Hepatocyte (in vitro differentiated cells): ENCODE measurements around the gene SPESP1. TPM values are rescaled to one million over a fixed set of nuclear protein-coding genes. Genes with fewer than 3 reads are reported as not detected.
A peak's percentile ranks its signal among the peaks of the same experiment; 100 is the strongest.

Source experiments
- DNase-seq: peaks from one replicate; pipeline ENCODE4 v3.0.0-alpha.2; 2016; ENCODE audit warnings: low spot score
- H2AFZ ChIP-seq: fragments of 200-600 bp; sonication (generic); 2 replicates; pipeline ENCODE4 v1.6.0; 2016; ENCODE audit warnings: antibody characterized with exemption, mild to moderate bottlenecking
- H3K27ac ChIP-seq: fragments of 200-600 bp; sonication (generic); 2 replicates; pipeline ENCODE4 v1.5.1; 2016; ENCODE audit warnings: mild to moderate bottlenecking
- H3K27me3 ChIP-seq: fragments of 200-600 bp; sonication (generic); 2 replicates; pipeline ENCODE4 v1.6.1; 2016
- H3K36me3 ChIP-seq: fragments of 200-600 bp; sonication (generic); replicated peaks from 2 replicates; pipeline ENCODE4 v1.5.1; 2016; ENCODE audit warnings: low read depth; ENCODE audit not compliant: insufficient read depth
- H3K4me1 ChIP-seq: fragments of 200-600 bp; sonication (generic); 2 replicates; pipeline ENCODE4 v1.5.1; 2016; ENCODE audit warnings: mild to moderate bottlenecking, moderate library complexity; ENCODE audit not compliant: insufficient read depth
- H3K4me2 ChIP-seq: fragments of 200-600 bp; sonication (generic); 2 replicates; pipeline ENCODE4 v1.6.0; 2016
- H3K4me3 ChIP-seq: fragments of 200-600 bp; sonication (generic); 2 replicates; pipeline ENCODE4 v1.5.1; 2016; ENCODE audit warnings: mild to moderate bottlenecking
- H3K79me2 ChIP-seq: fragments of 200-600 bp; sonication (generic); 2 replicates; pipeline ENCODE4 v1.6.0; 2017; ENCODE audit warnings: mild to moderate bottlenecking
- H3K9me2 ChIP-seq: fragments of 200-600 bp; sonication (generic); replicated peaks from 2 replicates; pipeline ENCODE4 v1.6.0; 2017; ENCODE audit warnings: mild to moderate bottlenecking; ENCODE audit not compliant: insufficient read depth
- H3K9me3 ChIP-seq: fragments of 200-600 bp; sonication (generic); 2 replicates; pipeline ENCODE4 v1.5.1; 2016; ENCODE audit warnings: low read depth, mild to moderate bottlenecking
- H4K20me1 ChIP-seq: fragments of 200-600 bp; sonication (generic); 2 replicates; pipeline ENCODE4 v1.6.0; 2016; ENCODE audit warnings: mild to moderate bottlenecking; ENCODE audit not compliant: insufficient read depth, poor library complexity, severe bottlenecking
- CTCF ChIP-seq: fragments of 200-600 bp; sonication (generic); IDR thresholded peaks from 2 replicates; pipeline ENCODE4 v1.5.1; 2016; ENCODE audit warnings: antibody characterized with exemption, mild to moderate bottlenecking; ENCODE audit not compliant: poor library complexity
- EZH2 ChIP-seq: fragments of 200-600 bp; sonication (generic); IDR thresholded peaks from 2 replicates; pipeline ENCODE4 v1.6.1; 2016; ENCODE audit warnings: antibody characterized with exemption, mild to moderate bottlenecking, borderline replicate concordance
- EZH2phosphoT487 ChIP-seq: fragments of 200-600 bp; sonication (generic); IDR thresholded peaks from one replicate; pipeline ENCODE4 v1.6.1; 2018; ENCODE audit warnings: antibody characterized with exemption, mild to moderate bottlenecking, low read depth, moderate library complexity; ENCODE audit not compliant: unreplicated experiment, severe bottlenecking
- WGBS: methylation state at CpG from one replicate; pipeline ENCODE4 v1.1.6; 2016; ENCODE audit warnings: low lambda C conversion rate; ENCODE audit errors: missing lambda C conversion rate; 5-methylcytosine and 5-hydroxymethylcytosine counted together
- polyA plus RNA-seq: library from polyadenylated mRNA; unstranded; fragments of >200 nt; fragmentation: Nextera tagmentation; extraction: Ambion mirVana; gene quantifications from 2 replicates; pipeline ENCODE4 v1.2.1, GENCODE V29; 2016
- total RNA-seq: library from RNA; depleted of rRNA; stranded (reverse); fragments of >200 nt; gene quantifications from 2 replicates; pipeline ENCODE4 v1.2.3, GENCODE V29; 2014

SPESP1 gene
- total and polyA plus RNA-seq, 2 experiments from 2014 or later: not detected

DNA sequence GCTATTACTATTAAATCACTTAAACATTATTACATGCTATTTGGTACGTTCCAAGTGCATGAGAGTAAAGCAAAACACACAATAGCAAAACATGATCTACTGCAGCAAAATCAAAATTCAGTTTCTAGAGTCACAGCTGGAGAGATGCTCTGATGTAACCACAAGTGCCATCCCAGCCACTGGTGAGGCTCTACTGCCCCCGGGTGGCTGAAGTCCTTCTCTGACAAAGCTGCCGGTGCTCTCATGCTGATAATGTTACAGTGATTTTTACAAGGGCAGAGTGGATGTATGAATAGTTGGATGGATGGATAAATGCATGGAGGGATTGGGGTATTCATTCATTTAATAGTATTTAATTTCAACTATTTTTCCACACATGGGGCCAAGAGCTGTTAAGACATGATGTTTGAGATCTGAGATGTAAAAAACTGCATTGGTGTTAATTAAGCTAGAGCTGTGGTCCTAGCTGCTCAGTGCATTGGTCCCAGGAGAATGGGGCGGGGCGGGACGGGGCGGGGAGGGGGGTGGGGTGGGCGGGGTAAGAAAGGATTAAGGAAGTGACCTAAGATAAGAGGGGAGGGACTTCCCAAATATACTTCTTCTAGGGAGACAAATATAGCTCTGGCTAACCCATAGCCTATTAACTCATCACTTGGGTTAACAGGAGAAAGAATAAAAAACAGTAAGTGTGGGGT lies 5.3 kb upstream of the SPESP1 start:
- H3K36me3 ChIP-seq: no peaks in the 10 kb centered on the region
- no peak overlapping the region for H3K4me3 ChIP-seq
- no peaks in the 10 kb centered on the region for H3K9me3 ChIP-seq
- no peak overlapping the region for H2AFZ ChIP-seq
- H3K27ac ChIP-seq: no peak overlapping the region
- peaks cover 11% of the 10 kb centered on the region for H3K27me3 ChIP-seq
- H3K79me2 ChIP-seq: no peaks in the 10 kb centered on the region
- peak; percentile 97 for TF ChIP-seq CTCF
- TF ChIP-seq EZH2: no peak
- DNase-seq: peak; percentile 90
- no peak overlapping the region for H3K4me2 ChIP-seq
- H3K4me1 ChIP-seq: no peaks in the 10 kb centered on the region
- WGBS: 3% methylated on average over 8 of the region's 8 CpGs
- no peaks in the 10 kb centered on the region for H4K20me1 ChIP-seq
- no peaks in the 10 kb centered on the region for H3K9me2 ChIP-seq

DNA sequence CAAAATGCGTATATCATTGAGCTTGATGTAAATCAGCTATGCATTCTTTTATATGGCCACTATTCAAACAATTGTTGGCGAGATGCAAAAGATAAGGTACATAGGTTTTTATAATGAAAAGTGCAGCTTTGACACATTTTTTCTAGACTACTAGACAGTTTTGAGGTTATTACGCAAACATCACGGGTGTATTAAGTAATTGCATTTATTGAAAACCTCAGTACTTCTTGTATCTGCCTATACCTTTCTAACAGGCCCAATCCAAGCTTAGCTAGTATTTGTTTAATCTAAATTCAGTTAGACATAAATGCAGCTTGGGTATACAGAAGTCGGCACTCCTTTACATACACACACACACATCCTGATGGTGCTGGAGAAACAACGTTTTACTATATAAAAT lies 2.7 kb downstream of the SPESP1 start:
- Histone ChIP-seq H3K9me2 (no peaks in the 10 kb centered on the region), H3K36me3 (no peaks in the 10 kb centered on the region), H3K4me2 (no peak overlapping the region), H4K20me1 (no peaks in the 10 kb centered on the region), H3K9me3 (no peaks in the 10 kb centered on the region), H3K4me1 (no peaks in the 10 kb centered on the region), H3K79me2 (no peaks in the 10 kb centered on the region), H3K4me3 (no peak overlapping the region), H2AFZ (no peak overlapping the region), H3K27ac (no peak overlapping the region), H3K27me3 (no peaks in the 10 kb centered on the region)
- WGBS: 91% methylated on average over 6 of the region's 6 CpGs
- no peak for DNase-seq
- TF ChIP-seq CTCF: no peak
- no peak for TF ChIP-seq EZH2
- no peak for TF ChIP-seq EZH2phosphoT487

- Histone ChIP-seq H3K4me1 (no peaks in the 10 kb centered on the region), H3K27ac (no peak overlapping the region), H3K36me3 (no peaks in the 10 kb centered on the region), H4K20me1 (no peaks in the 10 kb centered on the region), H3K27me3 (no peaks in the 10 kb centered on the region), H3K9me3 (no peaks in the 10 kb centered on the region), H3K79me2 (no peaks in the 10 kb centered on the region), H3K4me2 (no peak overlapping the region), H2AFZ (no peak overlapping the region), H3K9me2 (no peaks in the 10 kb centered on the region), H3K4me3 (no peak overlapping the region)
- TF ChIP-seq CTCF (no peak), EZH2phosphoT487 (no peak), EZH2 (no peak)
- DNase-seq: no peak
These were observed 4.0 kb downstream of the SPESP1 start for GRCh38 chr15:68934341-68934740.
